HepG2 (cell line): Measurements from ENCODE around the gene TSR1. TPM values are rescaled to one million over a fixed set of nuclear protein-coding genes. Genes with fewer than 3 reads are reported as not detected.
A peak's percentile ranks its signal among the peaks of the same experiment; 100 is the strongest.

Experiments used
- RFX5 ChIP-seq: IDR thresholded peaks from 2 replicates; pipeline ENCODE4 v1.6.1; 2011; ENCODE audit warnings: low read depth, low read length, improper control_type of control experiment
- SRY ChIP-seq: sonication (generic); formaldehyde crosslinking; IDR thresholded peaks from 2 replicates; pipeline ENCODE4 v1.8.0; 2022; ENCODE audit warnings: mild to moderate bottlenecking, missing genetic modification reagents
- ZEB1 ChIP-seq: IDR thresholded peaks from 2 replicates; pipeline ENCODE4 v1.6.1; 2012; ENCODE audit warnings: mild to moderate bottlenecking, low read depth, inconsistent platforms; ENCODE audit not compliant: insufficient replicate concordance
- ZNF446 ChIP-seq: sonication (generic); formaldehyde crosslinking; IDR thresholded peaks from 2 replicates; pipeline ENCODE4 v1.5.0; 2020; ENCODE audit warnings: mild to moderate bottlenecking, missing genetic modification reagents
- ZNF496 ChIP-seq: sonication (generic); formaldehyde crosslinking; IDR thresholded peaks from 2 replicates; pipeline ENCODE4 v1.8.1; 2023; ENCODE audit warnings: mild to moderate bottlenecking, moderate library complexity, missing genetic modification reagents; ENCODE audit not compliant: insufficient replicate concordance
- ZNF556 ChIP-seq: sonication (generic); formaldehyde crosslinking; IDR thresholded peaks from 2 replicates; pipeline ENCODE4 v1.4.0; 2020; ENCODE audit warnings: mild to moderate bottlenecking, missing genetic modification reagents, borderline replicate concordance
- polyA plus RNA-seq, 8 experiments: library from polyadenylated mRNA; depleted of rRNA in 3 of 8; stranded (reverse) in 7 of 8; unstranded in 1 of 8; fragments of >200 nt; fragmentation: Illumina TruSeq in 4 of 8; extraction: Trizol in 4 of 8; gene quantifications; 2 replicates each; pipeline versions ENCODE4 v1.2.1 to v1.2.3, GENCODE V29; 2011 to 2016; ENCODE audit warnings: low read depth in 4 of 8, missing spikeins in 1 of 8, mixed read lengths in 1 of 8; ENCODE audit not compliant: insufficient read depth in 1 of 8
- total RNA-seq, 5 experiments: library from RNA; depleted of rRNA; stranded (reverse); fragments of >200 nt; fragmentation: Illumina TruSeq; extraction: Trizol; gene quantifications; 2 replicates each; pipeline ENCODE4 v1.2.3, GENCODE V29; 2016; ENCODE audit warnings: low read depth in 1 of 5
- TF ChIP-seq, protein P1 (sequence below), 2 experiments: fragments of 450-650 bp in 1 of 2; sonication (generic) in 1 of 2; formaldehyde crosslinking in 1 of 2; IDR thresholded peaks; 2 replicates each; pipeline versions ENCODE4 v1.6.1 to v1.8.0; 2016 to 2022; ENCODE audit warnings: antibody characterized with exemption in 1 of 2, mild to moderate bottlenecking in 1 of 2, missing genetic modification reagents in 1 of 2
- TF ChIP-seq, protein P2 (sequence below): sonication (generic); formaldehyde crosslinking; IDR thresholded peaks from 2 replicates; pipeline ENCODE4 v1.4.0; 2020; ENCODE audit warnings: missing genetic modification reagents
- TF ChIP-seq, protein P3 (sequence below): sonication (generic); formaldehyde crosslinking; IDR thresholded peaks from 2 replicates; pipeline ENCODE4 v1.8.0; 2022; ENCODE audit warnings: missing genetic modification reagents, mild to moderate bottlenecking, borderline replicate concordance

Gene TSR1
- total and polyA plus RNA-seq, 2 of the 13 experiments (the other 11 are each of a cell fraction or from before 2014, with no cell fraction given): 7.1 to 65.8 TPM

DNA sequence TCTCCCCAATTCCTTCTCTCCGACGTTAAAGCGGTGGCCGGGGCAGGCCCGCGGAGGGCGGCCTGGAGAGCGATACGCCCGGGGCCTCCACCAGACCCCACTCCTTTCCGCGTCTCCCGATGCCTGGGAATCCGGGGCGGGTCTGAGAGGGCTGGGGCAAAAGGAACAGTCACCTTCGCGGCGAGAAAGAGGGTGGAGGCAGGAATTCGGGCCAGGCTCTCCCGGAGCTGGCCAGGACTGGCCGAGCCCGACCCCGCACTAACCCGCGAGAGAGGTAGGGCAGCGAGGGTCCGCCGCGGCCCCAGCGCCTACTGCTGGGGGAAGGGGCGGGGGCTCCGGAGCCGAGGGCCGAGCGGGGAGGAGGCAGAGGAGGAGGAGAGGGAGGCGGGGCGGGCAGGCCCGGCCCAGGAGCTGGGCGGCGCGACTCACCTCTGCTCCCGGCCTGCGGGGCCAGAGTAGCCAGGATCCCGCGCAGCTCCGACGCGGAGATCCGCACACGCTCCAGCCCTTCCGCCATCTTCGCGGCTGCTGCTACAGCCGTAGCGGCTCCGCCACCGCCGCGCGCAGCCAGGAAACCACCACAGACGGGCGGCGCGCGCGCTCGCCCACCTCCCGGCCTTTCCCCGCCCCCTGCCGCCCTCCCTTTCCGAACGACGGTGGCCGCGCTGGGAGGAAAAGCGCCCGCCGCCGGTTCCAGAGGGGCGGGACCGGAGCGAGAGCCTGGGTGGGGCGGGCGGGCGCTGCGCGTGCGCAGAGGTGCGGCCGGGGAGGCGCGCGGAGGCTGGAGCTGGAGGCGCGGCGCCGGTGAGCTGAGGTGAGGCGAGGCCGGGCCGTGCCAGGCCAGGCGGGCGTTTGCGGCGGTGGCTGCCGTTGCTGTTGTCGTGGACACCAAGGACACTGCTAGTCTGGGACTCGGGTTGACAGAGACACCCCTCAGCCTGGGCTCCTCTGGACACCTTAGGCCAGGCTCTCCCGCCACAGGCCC lies 32.8 kb downstream of the TSR1 start, which contains the start of the genes SMG6 and SRR (continued):
- TF ChIP-seq, protein P1, sequence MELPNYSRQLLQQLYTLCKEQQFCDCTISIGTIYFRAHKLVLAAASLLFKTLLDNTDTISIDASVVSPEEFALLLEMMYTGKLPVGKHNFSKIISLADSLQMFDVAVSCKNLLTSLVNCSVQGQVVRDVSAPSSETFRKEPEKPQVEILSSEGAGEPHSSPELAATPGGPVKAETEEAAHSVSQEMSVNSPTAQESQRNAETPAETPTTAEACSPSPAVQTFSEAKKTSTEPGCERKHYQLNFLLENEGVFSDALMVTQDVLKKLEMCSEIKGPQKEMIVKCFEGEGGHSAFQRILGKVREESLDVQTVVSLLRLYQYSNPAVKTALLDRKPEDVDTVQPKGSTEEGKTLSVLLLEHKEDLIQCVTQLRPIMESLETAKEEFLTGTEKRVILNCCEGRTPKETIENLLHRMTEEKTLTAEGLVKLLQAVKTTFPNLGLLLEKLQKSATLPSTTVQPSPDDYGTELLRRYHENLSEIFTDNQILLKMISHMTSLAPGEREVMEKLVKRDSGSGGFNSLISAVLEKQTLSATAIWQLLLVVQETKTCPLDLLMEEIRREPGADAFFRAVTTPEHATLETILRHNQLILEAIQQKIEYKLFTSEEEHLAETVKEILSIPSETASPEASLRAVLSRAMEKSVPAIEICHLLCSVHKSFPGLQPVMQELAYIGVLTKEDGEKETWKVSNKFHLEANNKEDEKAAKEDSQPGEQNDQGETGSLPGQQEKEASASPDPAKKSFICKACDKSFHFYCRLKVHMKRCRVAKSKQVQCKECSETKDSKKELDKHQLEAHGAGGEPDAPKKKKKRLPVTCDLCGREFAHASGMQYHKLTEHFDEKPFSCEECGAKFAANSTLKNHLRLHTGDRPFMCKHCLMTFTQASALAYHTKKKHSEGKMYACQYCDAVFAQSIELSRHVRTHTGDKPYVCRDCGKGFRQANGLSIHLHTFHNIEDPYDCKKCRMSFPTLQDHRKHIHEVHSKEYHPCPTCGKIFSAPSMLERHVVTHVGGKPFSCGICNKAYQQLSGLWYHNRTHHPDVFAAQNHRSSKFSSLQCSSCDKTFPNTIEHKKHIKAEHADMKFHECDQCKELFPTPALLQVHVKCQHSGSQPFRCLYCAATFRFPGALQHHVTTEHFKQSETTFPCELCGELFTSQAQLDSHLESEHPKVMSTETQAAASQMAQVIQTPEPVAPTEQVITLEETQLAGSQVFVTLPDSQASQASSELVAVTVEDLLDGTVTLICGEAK (IDR thresholded peaks at IDR 0.05): no peak
- TF ChIP-seq, protein P1 (CRISPR knock-in tag; IDR thresholded peaks at IDR 0.05): peak; percentile 47; the same call in 1 of the 2 replicates
- TF ChIP-seq ZNF496: no peak
- TF ChIP-seq ZNF446: no peak
- peak; percentile 71; the same call in 1 of the 2 replicates for TF ChIP-seq SRY (CRISPR knock-in tag)
- no peak for TF ChIP-seq RFX5
- TF ChIP-seq, protein P2, sequence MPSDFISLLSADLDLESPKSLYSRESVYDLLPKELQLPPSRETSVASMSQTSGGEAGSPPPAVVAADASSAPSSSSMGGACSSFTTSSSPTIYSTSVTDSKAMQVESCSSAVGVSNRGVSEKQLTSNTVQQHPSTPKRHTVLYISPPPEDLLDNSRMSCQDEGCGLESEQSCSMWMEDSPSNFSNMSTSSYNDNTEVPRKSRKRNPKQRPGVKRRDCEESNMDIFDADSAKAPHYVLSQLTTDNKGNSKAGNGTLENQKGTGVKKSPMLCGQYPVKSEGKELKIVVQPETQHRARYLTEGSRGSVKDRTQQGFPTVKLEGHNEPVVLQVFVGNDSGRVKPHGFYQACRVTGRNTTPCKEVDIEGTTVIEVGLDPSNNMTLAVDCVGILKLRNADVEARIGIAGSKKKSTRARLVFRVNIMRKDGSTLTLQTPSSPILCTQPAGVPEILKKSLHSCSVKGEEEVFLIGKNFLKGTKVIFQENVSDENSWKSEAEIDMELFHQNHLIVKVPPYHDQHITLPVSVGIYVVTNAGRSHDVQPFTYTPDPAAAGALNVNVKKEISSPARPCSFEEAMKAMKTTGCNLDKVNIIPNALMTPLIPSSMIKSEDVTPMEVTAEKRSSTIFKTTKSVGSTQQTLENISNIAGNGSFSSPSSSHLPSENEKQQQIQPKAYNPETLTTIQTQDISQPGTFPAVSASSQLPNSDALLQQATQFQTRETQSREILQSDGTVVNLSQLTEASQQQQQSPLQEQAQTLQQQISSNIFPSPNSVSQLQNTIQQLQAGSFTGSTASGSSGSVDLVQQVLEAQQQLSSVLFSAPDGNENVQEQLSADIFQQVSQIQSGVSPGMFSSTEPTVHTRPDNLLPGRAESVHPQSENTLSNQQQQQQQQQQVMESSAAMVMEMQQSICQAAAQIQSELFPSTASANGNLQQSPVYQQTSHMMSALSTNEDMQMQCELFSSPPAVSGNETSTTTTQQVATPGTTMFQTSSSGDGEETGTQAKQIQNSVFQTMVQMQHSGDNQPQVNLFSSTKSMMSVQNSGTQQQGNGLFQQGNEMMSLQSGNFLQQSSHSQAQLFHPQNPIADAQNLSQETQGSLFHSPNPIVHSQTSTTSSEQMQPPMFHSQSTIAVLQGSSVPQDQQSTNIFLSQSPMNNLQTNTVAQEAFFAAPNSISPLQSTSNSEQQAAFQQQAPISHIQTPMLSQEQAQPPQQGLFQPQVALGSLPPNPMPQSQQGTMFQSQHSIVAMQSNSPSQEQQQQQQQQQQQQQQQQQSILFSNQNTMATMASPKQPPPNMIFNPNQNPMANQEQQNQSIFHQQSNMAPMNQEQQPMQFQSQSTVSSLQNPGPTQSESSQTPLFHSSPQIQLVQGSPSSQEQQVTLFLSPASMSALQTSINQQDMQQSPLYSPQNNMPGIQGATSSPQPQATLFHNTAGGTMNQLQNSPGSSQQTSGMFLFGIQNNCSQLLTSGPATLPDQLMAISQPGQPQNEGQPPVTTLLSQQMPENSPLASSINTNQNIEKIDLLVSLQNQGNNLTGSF: no peak
- no peak for TF ChIP-seq ZEB1
- TF ChIP-seq, protein P3, sequence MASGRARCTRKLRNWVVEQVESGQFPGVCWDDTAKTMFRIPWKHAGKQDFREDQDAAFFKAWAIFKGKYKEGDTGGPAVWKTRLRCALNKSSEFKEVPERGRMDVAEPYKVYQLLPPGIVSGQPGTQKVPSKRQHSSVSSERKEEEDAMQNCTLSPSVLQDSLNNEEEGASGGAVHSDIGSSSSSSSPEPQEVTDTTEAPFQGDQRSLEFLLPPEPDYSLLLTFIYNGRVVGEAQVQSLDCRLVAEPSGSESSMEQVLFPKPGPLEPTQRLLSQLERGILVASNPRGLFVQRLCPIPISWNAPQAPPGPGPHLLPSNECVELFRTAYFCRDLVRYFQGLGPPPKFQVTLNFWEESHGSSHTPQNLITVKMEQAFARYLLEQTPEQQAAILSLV (CRISPR knock-in tag): peak; percentile 61; the same call in 1 of the 2 replicates
- TF ChIP-seq ZNF556: 0 out of 2 replicates have a peak, but pooled peaks have one; percentile 44
